ENCODE measurements around the gene NOL6.
"Not testable (repeated sequence)": the region's sequence is repeated elsewhere in the genome, so short reads cannot be mapped to it uniquely, and the experiment has no call there.

Gene NOL6

GRCh38 chr9:33469891-33470290 is 3.8 kb downstream of the NOL6 start:
- no peak for DNase-seq

- no peak for DNase-seq
Observed at GRCh38 chr9:33468797-33469621, 4.7 kb downstream of the NOL6 start.

GRCh38 chr9:33468215-33468730 is 5.5 kb downstream of the NOL6 start:
- no peak for DNase-seq

- DNase-seq = no peak
Observed at GRCh38 chr9:33467526-33467925, 6.2 kb downstream of the NOL6 start.

GRCh38 chr9:33466565-33467495 is 6.9 kb downstream of the NOL6 start:
- peak; percentile 81 to 82 for DNase-seq

- no peak for DNase-seq
Observed at GRCh38 chr9:33465596-33466564, 7.8 kb downstream of the NOL6 start.

GRCh38 chr9:33465096-33465495 is 8.6 kb downstream of the NOL6 start:
- DNase-seq = no peak

GRCh38 chr9:33464045-33464636 is 9.6 kb downstream of the NOL6 start:
- no peak for DNase-seq

GRCh38 chr9:33463151-33463550 is 10.6 kb downstream of the NOL6 start:
- DNase-seq = no peak

GRCh38 chr9:33461492-33461891 is 12.2 kb downstream of the NOL6 start:
- no peak for DNase-seq

- DNase-seq = no peak
Observed at GRCh38 chr9:33460854-33461253, 12.9 kb downstream of the NOL6 start.

GRCh38 chr9:33459115-33459514 is 14.6 kb downstream of the NOL6 start:
- DNase-seq = no peak

GRCh38 chr9:33458444-33458843 is 15.3 kb downstream of the NOL6 start:
- DNase-seq = peak; percentile 66 to 67

- DNase-seq = no peak
Observed at GRCh38 chr9:33455945-33456344, 17.8 kb downstream of the NOL6 start.

- DNase-seq = not testable (repeated sequence)
Observed at GRCh38 chr9:33455456-33455855, 18.3 kb downstream of the NOL6 start.

- DNase-seq = not testable (repeated sequence)
Observed at GRCh38 chr9:33454661-33455026, 19.1 kb downstream of the NOL6 start.

GRCh38 chr9:33453999-33454660 is 19.6 kb downstream of the NOL6 start:
- no peak for DNase-seq

- no peak for DNase-seq
Observed at GRCh38 chr9:33453286-33453860, 20.4 kb downstream of the NOL6 start.

- DNase-seq = peak; percentile 60 to 68
Observed at GRCh38 chr9:33452828-33453271, 20.9 kb downstream of the NOL6 start.

GRCh38 chr9:33450621-33451146 is 23.0 kb downstream of the NOL6 start:
- DNase-seq = no peak

- DNase-seq = no peak
Observed at GRCh38 chr9:33449715-33450114, 24.0 kb downstream of the NOL6 start.
